Medulla oblongata (tissue), 1 donor: ENCODE measurements around the gene CDH12.
"Not testable (repeated sequence)": the region's sequence is repeated elsewhere in the genome, so short reads cannot be mapped to it uniquely, and the experiment has no call there.

Experiments used
- DNase-seq: peaks from one replicate; pipeline ENCODE4 v3.0.0-alpha.2; 2015; ENCODE audit errors: extremely low spot score

Gene CDH12

GRCh38 chr5:22465177-22465576, 388.0 kb downstream of the CDH12 start:
- DNase-seq = no peak

GRCh38 chr5:22460189-22460588, 393.0 kb downstream of the CDH12 start:
- no peak for DNase-seq

DNA sequence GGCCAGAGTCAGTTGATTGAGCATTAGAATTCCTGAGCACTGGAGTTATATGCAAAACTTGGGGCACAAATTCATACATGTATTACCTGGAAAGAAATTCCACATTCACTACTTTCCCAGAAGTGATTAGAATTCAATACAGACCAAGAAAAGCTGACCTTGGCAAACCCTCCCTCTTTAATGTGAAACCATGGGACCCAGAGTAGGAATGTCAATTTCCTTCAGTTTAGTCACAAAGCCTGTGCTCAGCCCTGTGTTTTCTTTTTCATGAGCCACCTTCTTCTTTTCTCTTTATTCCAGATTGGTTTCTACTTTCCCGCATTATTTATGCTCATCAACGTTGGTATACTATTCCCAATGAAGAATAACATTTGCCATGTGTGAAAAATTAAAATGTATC, 420.2 kb downstream of the CDH12 start:
- no peak for DNase-seq

DNA sequence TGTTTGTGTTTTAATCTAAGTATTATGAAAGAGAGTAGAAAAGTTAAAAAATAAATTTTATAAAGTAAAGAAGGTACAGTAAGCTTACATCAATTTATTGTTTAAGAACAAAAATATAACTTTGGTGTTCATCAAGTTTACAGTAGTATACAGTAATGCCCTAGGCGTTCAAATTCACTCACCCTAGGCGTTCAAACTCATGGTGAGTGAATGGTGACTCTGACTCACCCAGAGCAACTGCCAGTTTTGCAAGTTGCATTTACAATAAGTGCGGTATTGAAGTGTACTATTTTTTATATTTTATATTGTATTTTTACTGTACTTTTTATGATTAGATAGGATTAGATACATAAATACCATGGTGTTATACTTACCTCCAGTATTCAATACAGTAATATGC, 421.3 kb downstream of the CDH12 start:
- no peak for DNase-seq

DNA sequence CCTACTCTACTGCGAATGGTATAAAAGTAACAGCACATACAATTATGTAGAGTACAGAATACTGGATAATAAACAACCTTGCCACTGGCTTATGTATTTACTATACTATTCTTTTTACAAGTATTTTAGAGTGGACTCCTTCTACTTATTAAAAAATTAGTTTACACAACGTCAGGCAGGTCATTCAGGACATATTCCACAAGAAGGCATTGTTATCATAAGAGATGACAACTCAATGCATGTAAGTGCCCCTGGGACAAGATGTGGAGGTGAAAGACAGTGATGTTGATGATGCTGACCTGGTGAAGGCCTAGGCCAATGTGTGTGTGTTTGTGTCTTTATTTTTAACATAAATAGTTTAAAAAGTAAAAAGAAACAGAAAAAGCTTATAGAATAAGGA, 421.7 kb downstream of the CDH12 start:
- no peak for DNase-seq

DNA sequence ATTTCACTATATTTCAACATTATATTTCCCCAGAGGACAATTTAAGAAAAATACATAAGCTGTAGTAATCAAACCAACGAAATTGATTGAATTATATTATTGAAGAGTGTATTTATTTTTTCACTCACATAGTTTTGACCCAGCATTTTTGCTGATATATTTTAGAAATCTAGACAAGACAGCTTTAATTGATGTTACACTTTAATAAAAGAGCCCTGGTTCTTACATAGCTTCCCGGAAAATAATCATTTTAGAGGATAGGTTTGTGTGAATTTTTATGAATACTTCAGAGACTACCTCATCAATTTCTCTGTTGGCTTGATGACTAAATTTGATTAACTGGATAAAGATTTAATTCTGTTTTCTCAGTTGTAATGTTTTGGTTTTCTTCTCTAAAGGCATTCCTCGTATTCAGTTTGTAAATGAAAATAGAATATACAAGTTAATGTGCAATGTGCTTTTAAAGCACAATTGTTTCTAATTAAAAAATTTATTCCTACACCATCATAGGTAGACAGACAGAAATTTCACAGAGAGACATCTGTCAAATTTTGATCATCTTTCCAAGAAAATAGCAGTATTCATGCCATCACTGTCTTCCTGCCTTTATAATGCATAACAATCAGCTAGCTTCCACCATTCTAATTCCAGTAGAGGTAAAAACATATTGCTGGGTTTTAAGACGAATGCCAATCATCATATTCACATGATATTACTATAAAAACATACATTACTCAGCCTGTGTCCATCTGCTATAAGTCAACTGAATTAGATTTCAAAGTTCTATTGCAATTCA, 441.4 kb downstream of the CDH12 start:
- DNase-seq = no peak

DNA sequence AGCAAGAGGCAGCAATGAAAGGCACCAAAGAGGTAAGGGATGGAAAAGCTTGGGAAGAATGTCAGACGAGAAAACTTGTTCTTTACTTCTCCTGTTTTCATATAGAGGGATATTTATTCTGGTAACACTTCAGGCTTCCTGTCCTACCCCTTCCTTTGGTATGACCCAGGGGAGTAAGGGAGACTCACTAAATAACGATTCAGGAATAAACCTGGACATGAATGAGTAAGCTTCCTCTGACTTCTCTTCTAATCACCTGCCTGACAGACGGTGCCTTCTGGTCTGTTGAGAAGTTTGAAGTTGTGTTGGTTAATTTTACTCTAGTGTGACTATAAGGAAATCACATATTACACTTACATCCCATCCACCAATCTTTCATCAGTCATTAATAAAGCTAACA, 461.2 kb downstream of the CDH12 start:
- no peak for DNase-seq

GRCh38 chr5:22390888-22391287, 462.3 kb downstream of the CDH12 start:
- DNase-seq = no peak

- DNase-seq = no peak
These were observed 480.1 kb downstream of the CDH12 start for GRCh38 chr5:22372826-22373660.

DNA sequence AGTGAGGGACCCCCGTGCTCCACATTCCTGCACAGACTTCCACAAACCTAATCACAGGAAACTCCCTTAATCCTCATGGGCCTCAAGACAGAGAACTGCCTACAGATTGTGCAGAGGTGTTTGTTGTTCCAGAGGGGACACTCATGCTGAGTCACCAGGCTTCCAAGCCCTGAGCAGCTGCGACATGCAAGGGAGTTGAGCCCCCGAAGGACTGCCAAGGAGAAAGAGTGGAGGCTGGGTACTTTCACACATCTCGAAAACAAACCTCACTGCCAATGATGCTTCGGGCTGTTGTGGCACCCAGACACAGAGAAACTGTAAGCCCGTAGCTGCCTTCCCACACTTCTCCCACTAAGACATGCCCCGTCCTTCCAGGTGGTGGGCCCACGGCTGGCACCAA, 480.8 kb downstream of the CDH12 start:
- no peak for DNase-seq

GRCh38 chr5:22354956-22355355, 498.2 kb downstream of the CDH12 start:
- DNase-seq = no peak

- DNase-seq = no peak
These were observed 500.7 kb downstream of the CDH12 start for GRCh38 chr5:22352493-22352892.

GRCh38 chr5:22351178-22351577, 502.0 kb downstream of the CDH12 start:
- no peak for DNase-seq

DNA sequence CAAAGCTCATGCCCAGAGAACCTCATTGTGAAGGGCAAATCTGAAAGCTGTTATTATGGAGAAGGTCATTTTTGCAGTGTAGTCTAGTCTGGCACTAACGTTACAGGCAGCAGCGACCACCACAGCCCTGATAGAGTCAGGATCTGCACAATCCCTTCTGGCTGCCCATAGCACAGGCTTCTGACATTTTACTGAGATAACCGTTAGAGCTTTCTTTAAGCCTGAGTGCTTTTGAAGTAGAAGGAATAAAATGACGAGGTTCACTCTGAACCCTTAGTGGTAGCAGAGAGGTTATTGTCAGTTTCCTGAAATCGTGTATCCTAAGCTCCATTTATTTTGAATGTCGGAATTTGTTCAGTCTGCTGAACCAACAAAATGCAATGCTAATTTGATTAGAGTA, 505.1 kb downstream of the CDH12 start:
- no peak for DNase-seq

- no peak for DNase-seq
These were observed 509.1 kb downstream of the CDH12 start for GRCh38 chr5:22344000-22344399.

DNA sequence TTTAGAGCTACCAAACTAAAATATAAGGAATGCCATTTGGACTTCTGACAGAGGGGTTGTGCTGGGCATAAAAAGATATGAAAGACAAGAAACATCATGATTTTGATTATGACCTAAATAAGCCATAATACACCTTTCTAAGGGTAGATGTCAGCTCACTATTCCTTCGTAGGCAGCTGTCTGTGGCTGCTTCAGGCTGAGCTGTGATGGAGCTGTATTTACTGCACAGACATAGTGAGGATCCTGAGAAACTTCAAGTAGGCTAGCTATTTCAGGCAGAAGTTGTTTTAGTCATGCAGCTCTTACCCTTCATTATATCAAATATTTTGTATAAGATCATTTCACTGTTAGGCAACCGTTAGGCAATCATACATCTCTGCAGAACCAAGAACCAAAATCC, 511.7 kb downstream of the CDH12 start:
- DNase-seq = no peak

DNA sequence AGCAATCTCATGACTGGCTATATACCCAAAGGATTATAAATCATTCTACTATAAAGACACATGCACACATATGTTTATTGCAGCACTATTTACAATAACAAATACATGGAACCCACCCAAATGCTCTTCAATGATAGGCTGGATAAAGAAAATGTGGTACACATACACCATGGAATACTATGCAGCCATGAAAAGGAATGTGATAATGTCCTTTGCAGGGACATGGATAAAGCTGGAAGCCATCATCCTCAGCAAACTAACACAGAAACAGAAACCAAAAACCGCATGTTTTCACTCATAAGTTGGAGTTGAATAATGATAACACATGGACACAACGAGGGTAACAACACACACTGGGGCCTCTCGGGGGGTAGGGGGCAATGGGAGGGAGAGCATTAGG, 520.2 kb downstream of the CDH12 start:
- not testable (repeated sequence) for DNase-seq

GRCh38 chr5:22329683-22330082, 523.5 kb downstream of the CDH12 start:
- DNase-seq = no peak

DNA sequence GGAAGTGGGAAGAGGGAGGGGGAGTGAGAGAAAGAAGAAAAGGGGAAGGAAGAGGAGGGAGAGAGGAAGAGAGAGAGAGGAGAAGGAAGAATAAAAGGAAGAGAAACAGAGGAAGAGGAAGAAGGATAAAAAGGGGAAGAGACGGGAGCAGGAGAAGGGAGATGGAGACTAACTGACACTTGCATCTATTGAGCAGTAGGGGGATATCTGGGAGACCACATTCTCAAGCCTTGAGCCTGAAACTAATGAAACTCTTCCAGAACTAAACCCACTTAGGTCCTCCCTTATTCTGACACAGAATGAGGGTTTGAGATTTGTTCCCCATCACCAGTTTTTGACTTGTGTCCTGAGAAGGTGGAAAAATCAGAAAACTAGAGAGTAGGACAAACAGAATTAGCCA, 533.3 kb downstream of the CDH12 start:
- DNase-seq = no peak

GRCh38 chr5:22316294-22316693, 536.9 kb downstream of the CDH12 start:
- no peak for DNase-seq

DNA sequence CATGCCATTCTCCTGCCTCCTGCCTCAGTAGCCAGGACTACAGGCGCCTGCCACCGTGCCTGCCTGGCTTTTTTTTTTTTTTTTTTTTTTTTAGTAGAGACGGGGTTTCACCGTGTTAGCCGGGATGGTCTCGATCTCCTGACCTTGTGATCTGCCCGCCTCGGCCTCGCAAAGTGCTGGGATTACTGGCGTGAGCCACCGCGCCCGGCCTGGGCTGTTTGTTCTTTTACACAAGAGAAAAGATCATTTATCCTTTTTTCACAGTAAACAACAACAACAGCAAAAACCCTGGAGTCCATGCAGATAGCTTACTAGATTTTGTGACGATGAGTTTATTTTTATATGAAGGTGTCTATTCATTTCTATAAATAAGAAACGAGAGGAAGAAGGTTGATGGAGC, 538.1 kb downstream of the CDH12 start:
- DNase-seq = not testable (repeated sequence)

DNA sequence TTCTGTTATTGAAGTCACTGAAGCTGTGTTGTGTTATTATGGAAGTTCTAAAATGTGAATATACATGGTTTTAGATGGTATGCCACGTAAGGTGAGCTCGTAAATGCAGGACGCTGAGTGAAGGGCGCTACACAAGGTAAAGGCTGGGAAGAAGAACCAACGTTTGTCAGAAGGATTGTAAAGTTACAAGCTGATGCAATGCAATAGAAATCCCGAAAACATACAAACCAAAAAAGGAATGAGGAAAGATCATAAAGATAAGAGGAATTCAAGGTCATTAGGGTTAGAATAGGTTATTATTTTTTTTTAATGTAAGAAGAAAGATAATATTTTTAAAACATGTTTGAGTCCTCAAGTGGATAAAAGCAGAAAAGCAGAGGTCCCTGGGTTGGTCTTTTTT, 538.6 kb downstream of the CDH12 start:
- DNase-seq = no peak

GRCh38 chr5:22306011-22306410, 547.1 kb downstream of the CDH12 start:
- peak; percentile 6 for DNase-seq
